ENCODE data around the gene CCDC120. TPM values are rescaled to one million over a fixed set of nuclear protein-coding genes. Genes with fewer than 3 reads are reported as not detected.

Gene CCDC120
- total RNA-seq, 2 donors from 2014 or later, result 12.3 to 15.0 TPM

GRCh38 chrX:49061490-49061889 lies 2.7 kb downstream of the CCDC120 start:
- Histone ChIP-seq H3K36me3 (no peaks in the 10 kb centered on the region), H3K27me3 (replicated peaks; ENCODE audit: insufficient read depth) (no peaks in the 10 kb centered on the region), H3K9me3 (no peaks in the 10 kb centered on the region), H3K27ac (no peak overlapping the region), H3K4me3 (no peak overlapping the region), H3K4me1 (replicated peaks) (no peaks in the 10 kb centered on the region)
- intact Hi-C loops (cut with DNase I), result no loop called here
- 86% methylated on average over 7 of the region's 7 CpGs for WGBS
- DNase-seq (ENCODE audit: low spot score), result no peak
- TF ChIP-seq POLR2A (IDR thresholded peaks at IDR 0.05) (no peak), CTCF (IDR thresholded peaks at IDR 0.05) (no peak), POLR2AphosphoS5 (IDR thresholded peaks at IDR 0.05) (no peak)

GRCh38 chrX:49061916-49062315 lies 3.1 kb downstream of the CCDC120 start:
- DNase-seq (ENCODE audit: low spot score), result no peak
- Histone ChIP-seq H3K36me3 (no peaks in the 10 kb centered on the region), H3K27me3 (replicated peaks; ENCODE audit: insufficient read depth) (no peaks in the 10 kb centered on the region), H3K4me1 (replicated peaks) (no peaks in the 10 kb centered on the region), H3K4me3 (no peak overlapping the region), H3K9me3 (no peaks in the 10 kb centered on the region), H3K27ac (no peak overlapping the region)
- TF ChIP-seq POLR2AphosphoS5 (IDR thresholded peaks at IDR 0.05) (no peak), CTCF (IDR thresholded peaks at IDR 0.05) (no peak), POLR2A (IDR thresholded peaks at IDR 0.05) (no peak)
- no CpG with 5 or more reads among the region's 10 CpGs for WGBS
- intact Hi-C loops (cut with DNase I), result no loop called here

GRCh38 chrX:49063715-49064114 lies 4.9 kb downstream of the CCDC120 start:
- no peaks in the 10 kb centered on the region for H3K4me1 ChIP-seq (replicated peaks)
- H3K27me3 ChIP-seq (replicated peaks; ENCODE audit: insufficient read depth), result no peaks in the 10 kb centered on the region
- TF ChIP-seq POLR2A (IDR thresholded peaks at IDR 0.05) (no peak), CTCF (IDR thresholded peaks at IDR 0.05) (no peak), POLR2AphosphoS5 (IDR thresholded peaks at IDR 0.05) (no peak)
- intact Hi-C loops (cut with DNase I), result no loop called here
- WGBS, result 93% methylated on average over 5 of the region's 9 CpGs
- H3K4me3 ChIP-seq, result no peak overlapping the region
- no peak overlapping the region for H3K27ac ChIP-seq
- no peaks in the 10 kb centered on the region for H3K9me3 ChIP-seq
- no peak for DNase-seq (ENCODE audit: low spot score)
- H3K36me3 ChIP-seq, result no peaks in the 10 kb centered on the region

GRCh38 chrX:49064303-49064702 lies 5.5 kb downstream of the CCDC120 start:
- Histone ChIP-seq H3K4me3 (no peak overlapping the region), H3K27me3 (replicated peaks; ENCODE audit: insufficient read depth) (no peaks in the 10 kb centered on the region), H3K4me1 (replicated peaks) (no peaks in the 10 kb centered on the region), H3K36me3 (no peaks in the 10 kb centered on the region), H3K27ac (no peak overlapping the region), H3K9me3 (no peaks in the 10 kb centered on the region)
- intact Hi-C loops (cut with DNase I), result no loop called here
- TF ChIP-seq POLR2A (IDR thresholded peaks at IDR 0.05), result no peak
- no peak for DNase-seq (ENCODE audit: low spot score)
- 95% methylated on average over 4 of the region's 20 CpGs for WGBS

GRCh38 chrX:49064735-49065134 lies 5.9 kb downstream of the CCDC120 start:
- no peak for DNase-seq (ENCODE audit: low spot score)
- intact Hi-C loops (cut with DNase I), result no loop called here
- H3K27ac ChIP-seq, result no peak overlapping the region
- H3K36me3 ChIP-seq, result no peaks in the 10 kb centered on the region
- no peaks in the 10 kb centered on the region for H3K4me1 ChIP-seq (replicated peaks)
- 80% methylated on average over 8 of the region's 8 CpGs for WGBS
- no peak for TF ChIP-seq POLR2A (IDR thresholded peaks at IDR 0.05)
- no peak for TF ChIP-seq CTCF (IDR thresholded peaks at IDR 0.05)
- no peak for TF ChIP-seq POLR2AphosphoS5 (IDR thresholded peaks at IDR 0.05)
- no peak overlapping the region for H3K4me3 ChIP-seq
- H3K27me3 ChIP-seq (replicated peaks; ENCODE audit: insufficient read depth), result no peaks in the 10 kb centered on the region
- H3K9me3 ChIP-seq, result no peaks in the 10 kb centered on the region

Measured in prostate gland (tissue), 2 donors.